A673 (cell line): Measurements from ENCODE around the gene XPO4.

Source experiments
- CTCF ChIP-seq: fragments of 300-800, 200-600 bp; sonication (generic); conservative IDR thresholded peaks from 2 replicates; pipeline ENCODE4 v1.5.1; 2017; ENCODE audit warnings: low read depth, mild to moderate bottlenecking, antibody characterized with exemption, low read length, moderate library complexity, mixed read lengths
- EZH2 ChIP-seq: fragments of 200-600 bp; sonication (generic); IDR thresholded peaks from 2 replicates; pipeline ENCODE4 v1.6.1; 2017; ENCODE audit warnings: borderline replicate concordance, low read depth, mild to moderate bottlenecking, mixed read lengths, antibody characterized with exemption, low read length; ENCODE audit not compliant: poor library complexity, severe bottlenecking

GRCh38 chr13:20873348-20873747 lies 29.2 kb downstream of the XPO4 start:
- TF ChIP-seq CTCF (no peak), EZH2 (no peak)
